Heart left ventricle (tissue), 16 donors: ENCODE measurements around the gene HNRNPAB. TPM values are rescaled to one million over a fixed set of nuclear protein-coding genes. Genes with fewer than 3 reads are reported as not detected.

Experiments
- ATAC-seq, 4 donors: fragments of 200-7000 bp; cut with Tn5 transposase; one replicate each; pipeline ENCODE4 v1.9.1; 2020 to 2022; ENCODE audit warnings: moderate library complexity in 4 of 4, mild to moderate bottlenecking in 3 of 4, moderate number of reproducible peaks in 1 of 4
- DNase-seq, 5 donors: peaks; one replicate each; pipeline ENCODE4 v3.0.0-alpha.2; 2020
- H3K27ac ChIP-seq, 12 donors: fragments of 200-600 bp; sonication (generic) in 4 of 12; one replicate each; pipeline versions ENCODE4 v1.5.0 to v1.8.0; 2016 to 2022; ENCODE audit warnings: mild to moderate bottlenecking in 2 of 12
- H3K27me3 ChIP-seq, 9 donors: fragments of 200-600 bp; sonication (generic) in 2 of 9; one replicate each; pipeline versions ENCODE4 v1.5.1 to v1.8.0; 2016 to 2022; ENCODE audit warnings: mild to moderate bottlenecking in 3 of 9
- H3K36me3 ChIP-seq, 9 donors: fragments of 200-600 bp; sonication (generic) in 2 of 9; one replicate each; pipeline versions ENCODE4 v1.5.0 to v1.8.0; 2018 to 2022; ENCODE audit warnings: mild to moderate bottlenecking in 2 of 9
- H3K4me1 ChIP-seq, 12 donors: fragments of 200-600 bp; sonication (generic) in 4 of 12; one replicate each; pipeline versions ENCODE4 v1.5.0 to v1.8.0; 2016 to 2022; ENCODE audit warnings: mild to moderate bottlenecking in 3 of 12
- H3K4me3 ChIP-seq, 12 donors: fragments of 200-600 bp; sonication (generic) in 4 of 12; one replicate each; pipeline versions ENCODE4 v1.5.0 to v1.8.0; 2017 to 2022; ENCODE audit warnings: mild to moderate bottlenecking in 9 of 12, moderate library complexity in 4 of 12
- H3K9me3 ChIP-seq, 12 donors: fragments of 200-600 bp; sonication (generic) in 4 of 12; one replicate each; pipeline versions ENCODE4 v1.5.0 to v1.8.0; 2016 to 2022; ENCODE audit warnings: mild to moderate bottlenecking in 1 of 12
- POLR2A ChIP-seq, 2 donors: fragments of 450-650 bp; IDR thresholded peaks; one replicate each; pipeline ENCODE4 v1.6.1; 2017; ENCODE audit warnings: antibody characterized with exemption in 2 of 2, mild to moderate bottlenecking in 2 of 2, moderate library complexity in 2 of 2
- WGBS, 4 donors: extraction: QIAGEN DNeasy Blood & Tissue Kit in 2 of 4; methylation state at CpG; one replicate each; pipeline versions ENCODE4 v1.1.5 to v1.1.7; 2013 to 2018; 5-methylcytosine and 5-hydroxymethylcytosine counted together
- intact Hi-C, 10 donors: fragments of 100-400 bp; cut with DNase I; formaldehyde crosslinking; loops; one replicate each; pipeline versions ENCODE4 v1.11.1 to v1.14.2; 2022
- polyA plus RNA-seq, 2 donors: library from polyadenylated mRNA; stranded (reverse); fragments of 200-250 nt; gene quantifications; one replicate each; pipeline ENCODE4 v1.2.3, GENCODE V29; 2013
- total RNA-seq, 9 donors: library from RNA; depleted of rRNA in 2 of 9; stranded (reverse); fragments of >200 nt in 2 of 9; fragmentation: NEBNext Ultra II Directional in 3 of 9; extraction: Animal tissue kit (Norgen Biotek cat#: 25700) in 3 of 9; gene quantifications; one replicate each; pipeline versions ENCODE4 v1.1.0 to v1.2.4, GENCODE V29; 2016 to 2023
- TF ChIP-seq, protein P1 (sequence below), 12 donors: fragments of 200-600 bp; sonication (generic) in 4 of 12; IDR thresholded peaks; one replicate each; pipeline versions ENCODE4 v1.5.0 to v1.8.0; 2018 to 2022; ENCODE audit warnings: antibody characterized with exemption in 12 of 12, mild to moderate bottlenecking in 5 of 12
- donor health status: ischemic (EF 13 %, LVEDD 7.1; RV severe dilation, severe dysfunction).
- donor health status: healthy with polysubstance abuse.
- donor health status: DM: no; HTN: yes; CAD: no.
- donor health status: DM: no; HTN: no; CAD: no.
- donor health status: ischemic (EF 25% LVEDD 6.9; RV normal size, moderate dysfunction).
- donor health status: ischemic (EF 25% LVEDD 5.7; RV mildly dilated, moderate dysfunction).
- donor health status: healthy.
- donor health status: DM: yes; HTN: yes; CAD: no.
- donor health status: ischemic (EF 35%, LVEDD 5.7; RV mildly dilated, moderate dysfunction).
- donor health status: nonischemic (EF 11% LVEDD 7.7; RV severe dilation, severe dysfunction).
- donor health status: DM: yes; HTN: yes; CAD: no.
- donor health status: PGD.
- donor health status: ischemic (EF 29% LVEDD 5.4; RV normal size, mild dysfunction).
- donor health status: nonischemic (EF 23%, LVEDD 6.1; RV moderate dilation, normal function).

HNRNPAB gene
- total and polyA plus RNA-seq, 11 donors: 64.2 to 150 (median 86.6) TPM

DNA sequence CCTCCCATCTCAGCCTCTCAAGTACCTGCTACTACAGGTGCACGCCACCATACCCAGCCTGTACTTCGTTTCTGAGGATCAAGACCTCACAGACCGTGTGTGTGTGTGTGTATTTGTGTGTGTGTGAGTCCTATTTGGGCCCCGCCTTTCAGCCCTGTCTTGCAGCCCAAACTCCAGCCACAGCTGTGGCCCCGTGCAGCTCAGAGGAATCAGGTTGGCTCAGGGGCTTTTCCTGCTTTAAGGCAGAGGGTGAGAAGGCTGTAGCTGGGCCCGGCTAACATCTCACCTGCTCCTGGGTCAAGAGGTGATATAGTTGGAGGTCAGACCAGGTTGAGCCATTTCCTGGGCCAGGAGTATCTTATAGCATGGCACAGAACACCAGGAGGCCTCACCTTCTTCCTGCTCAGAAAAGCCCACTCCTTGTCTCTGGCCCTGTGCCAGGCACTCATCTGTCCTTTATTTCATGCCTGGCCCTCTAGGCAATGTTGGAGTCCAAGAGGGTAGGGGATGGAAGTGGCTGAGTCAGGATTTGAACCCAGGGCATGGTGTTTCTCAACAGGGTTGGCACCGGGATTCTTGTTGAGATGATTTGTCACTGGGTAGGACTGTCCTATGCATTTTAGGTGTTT, 29.9 kb downstream of the HNRNPAB start:
- H3K4me3 ChIP-seq: no peak overlapping the region
- no peak for ATAC-seq
- peaks cover 7 to 86% (median 57%) of the 10 kb centered on the region in 12 donors for H3K4me1 ChIP-seq
- H3K36me3 ChIP-seq: peaks cover 0 to 16% (median 9%) of the 10 kb centered on the region in 9 donors
- no peak for TF ChIP-seq POLR2A (IDR thresholded peaks at IDR 0.05)
- TF ChIP-seq, protein P1, sequence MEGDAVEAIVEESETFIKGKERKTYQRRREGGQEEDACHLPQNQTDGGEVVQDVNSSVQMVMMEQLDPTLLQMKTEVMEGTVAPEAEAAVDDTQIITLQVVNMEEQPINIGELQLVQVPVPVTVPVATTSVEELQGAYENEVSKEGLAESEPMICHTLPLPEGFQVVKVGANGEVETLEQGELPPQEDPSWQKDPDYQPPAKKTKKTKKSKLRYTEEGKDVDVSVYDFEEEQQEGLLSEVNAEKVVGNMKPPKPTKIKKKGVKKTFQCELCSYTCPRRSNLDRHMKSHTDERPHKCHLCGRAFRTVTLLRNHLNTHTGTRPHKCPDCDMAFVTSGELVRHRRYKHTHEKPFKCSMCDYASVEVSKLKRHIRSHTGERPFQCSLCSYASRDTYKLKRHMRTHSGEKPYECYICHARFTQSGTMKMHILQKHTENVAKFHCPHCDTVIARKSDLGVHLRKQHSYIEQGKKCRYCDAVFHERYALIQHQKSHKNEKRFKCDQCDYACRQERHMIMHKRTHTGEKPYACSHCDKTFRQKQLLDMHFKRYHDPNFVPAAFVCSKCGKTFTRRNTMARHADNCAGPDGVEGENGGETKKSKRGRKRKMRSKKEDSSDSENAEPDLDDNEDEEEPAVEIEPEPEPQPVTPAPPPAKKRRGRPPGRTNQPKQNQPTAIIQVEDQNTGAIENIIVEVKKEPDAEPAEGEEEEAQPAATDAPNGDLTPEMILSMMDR (IDR thresholded peaks at IDR 0.05): no peak
- intact Hi-C loops: loop anchor here in 3 of 10 donors (1.0 to 10.0 kb wide), 3 partner anchors 356 to 501 kb away; partner anchors contain the start of genes COL23A1 (in 3 of the 3) and ZNF354A (in 1 of the 3)
- no peaks in the 10 kb centered on the region for H3K9me3 ChIP-seq
- DNase-seq: peak in 3 of 5 donors; percentile 21 to 31 (median 26)
- peak overlapping the region in 1 of 12 donors; percentile 49 for H3K27ac ChIP-seq
- no peaks in the 10 kb centered on the region for H3K27me3 ChIP-seq
- 81 to 92% (median 91%) methylated on average over 5 to 7 of the region's 7 CpGs for WGBS, 4 donors

DNA sequence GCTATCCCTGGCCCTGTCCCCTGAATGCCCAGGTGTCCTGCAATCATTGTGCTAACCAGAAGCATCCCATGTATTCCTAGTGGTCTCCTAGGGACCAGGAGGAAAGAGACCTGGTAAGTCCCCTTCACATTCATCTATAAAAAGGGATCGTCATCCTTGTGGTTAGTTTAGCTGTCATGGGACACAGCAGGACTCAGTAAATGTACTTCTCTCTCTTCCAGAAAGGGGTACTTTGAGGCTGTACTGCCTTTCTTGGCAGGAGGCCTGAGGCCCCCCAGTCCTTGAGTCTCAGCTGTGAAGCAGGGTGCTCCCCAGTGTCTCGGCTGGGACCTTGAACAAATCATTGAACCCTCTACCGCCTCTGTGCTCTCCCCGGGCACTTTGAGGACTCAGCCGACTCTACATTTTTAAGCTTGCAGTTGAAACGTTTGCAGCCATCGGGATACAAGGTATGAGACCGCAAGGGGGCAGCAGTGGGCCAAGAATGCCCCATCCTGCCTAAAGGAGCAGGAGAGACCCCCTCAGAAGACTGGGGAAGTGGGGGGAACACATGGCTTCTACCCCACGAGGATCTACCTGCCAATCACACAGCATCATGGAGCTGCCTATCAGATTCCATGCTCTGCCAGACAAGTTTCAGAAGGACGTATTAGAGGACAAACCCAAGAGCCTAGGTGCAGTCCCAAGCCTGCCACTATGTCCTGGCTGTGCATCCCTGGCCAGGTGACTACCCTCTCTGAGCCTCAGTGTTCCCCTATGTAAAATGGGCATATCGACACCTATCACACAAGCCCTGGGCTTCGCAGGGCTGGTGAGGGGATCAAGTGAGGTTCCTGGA, 30.6 kb downstream of the HNRNPAB start:
- no peak for TF ChIP-seq POLR2A (IDR thresholded peaks at IDR 0.05)
- TF ChIP-seq, protein P1 (IDR thresholded peaks at IDR 0.05): peak; percentile 63 to 84 (median 74)
- Histone ChIP-seq H3K27ac (peak overlapping the region in 3 of 12 donors; percentile 49 to 51 (median 49)), H3K4me3 (no peak overlapping the region), H3K27me3 (no peaks in the 10 kb centered on the region), H3K9me3 (no peaks in the 10 kb centered on the region), H3K4me1 (peaks cover 8 to 83% (median 59%) of the 10 kb centered on the region in 12 donors), H3K36me3 (peaks cover 0 to 9% (median 2%) of the 10 kb centered on the region in 9 donors)
- DNase-seq (peak; percentile 68 to 86 (median 71)), ATAC-seq (peak in 1 of 4 donors; percentile 25)
- intact Hi-C loops: loop anchor here in 3 of 10 donors (1.0 to 10.0 kb wide), 4 partner anchors 312 to 500 kb away; partner anchors contain the start of genes COL23A1 (in 3 of the 3) and ZNF354A (in 1 of the 3)
- WGBS, 4 donors: 21 to 25% (median 24%) methylated on average over 12 of the region's 12 CpGs

DNA sequence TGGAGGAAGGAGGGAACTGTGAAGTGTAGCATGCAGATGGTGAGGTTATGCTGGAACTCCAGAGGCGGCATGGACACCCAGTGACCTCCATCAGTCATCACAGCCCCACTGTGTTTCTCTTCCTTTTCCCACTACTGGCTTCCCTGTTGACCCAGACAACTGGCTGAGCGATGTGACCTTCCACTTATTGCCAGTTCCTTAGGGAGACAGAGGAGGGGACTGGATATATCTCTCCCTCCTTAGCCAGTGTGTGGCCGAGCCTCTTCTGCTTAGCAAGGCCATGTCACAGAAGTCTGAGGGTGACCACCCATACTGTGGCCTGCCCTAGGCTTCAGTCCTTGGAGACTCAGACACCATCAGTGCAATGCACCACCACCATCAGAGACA, 31.2 kb downstream of the HNRNPAB start:
- H3K36me3 ChIP-seq: peaks cover 0 to 3% (median 0%) of the 10 kb centered on the region in 9 donors
- no peak overlapping the region for H3K4me3 ChIP-seq
- 76 to 84% (median 78%) methylated on average over 3 of the region's 3 CpGs for WGBS, 4 donors
- intact Hi-C loops: loop anchor here in 3 of 10 donors (2.0 to 10.0 kb wide), 3 partner anchors 312 to 499 kb away; partner anchors contain the start of genes COL23A1 (in 2 of the 3) and ZNF354A (in 1 of the 3)
- DNase-seq: no peak
- H3K9me3 ChIP-seq: no peaks in the 10 kb centered on the region
- peaks cover 8 to 83% (median 58%) of the 10 kb centered on the region in 12 donors for H3K4me1 ChIP-seq
- peak overlapping the region in 1 of 12 donors; percentile 51 for H3K27ac ChIP-seq
- no peak for ATAC-seq
- TF ChIP-seq POLR2A (IDR thresholded peaks at IDR 0.05): no peak
- TF ChIP-seq, protein P1 (IDR thresholded peaks at IDR 0.05): no peak
- H3K27me3 ChIP-seq: no peaks in the 10 kb centered on the region
